Osteocyte (in vitro differentiated cells): ENCODE data around the gene ZNF277. TPM values are rescaled to one million over a fixed set of nuclear protein-coding genes. Genes with fewer than 3 reads are reported as not detected.

Experiments
- DNase-seq: peaks from one replicate; pipeline ENCODE4 v3.0.0; 2021; ENCODE audit warnings: mixed read lengths; ENCODE audit not compliant: unreplicated experiment; ENCODE audit errors: extremely low spot score
- H3K27ac Mint-ChIP-seq: one replicate; pipeline ENCODE4 v1.8.0; 2021; ENCODE audit warnings: mild to moderate bottlenecking, mixed read lengths; ENCODE audit not compliant: unreplicated experiment
- H3K27me3 Mint-ChIP-seq: one replicate; pipeline ENCODE4 v1.8.0; 2021; ENCODE audit warnings: mixed read lengths; ENCODE audit not compliant: unreplicated experiment
- H3K36me3 Mint-ChIP-seq: one replicate; pipeline ENCODE4 v1.8.0; 2021; ENCODE audit warnings: mixed read lengths; ENCODE audit not compliant: unreplicated experiment
- H3K4me1 Mint-ChIP-seq: one replicate; pipeline ENCODE4 v1.8.0; 2021; ENCODE audit warnings: mixed read lengths; ENCODE audit not compliant: unreplicated experiment
- H3K4me3 Mint-ChIP-seq: one replicate; pipeline ENCODE4 v1.8.0; 2021; ENCODE audit warnings: mild to moderate bottlenecking, moderate library complexity, mixed read lengths; ENCODE audit not compliant: unreplicated experiment
- H3K9me3 Mint-ChIP-seq: one replicate; pipeline ENCODE4 v1.8.0; 2021; ENCODE audit warnings: mixed read lengths; ENCODE audit not compliant: unreplicated experiment
- total RNA-seq: library from RNA; stranded (reverse); gene quantifications from 2 replicates; pipeline ENCODE4 v1.2.1, GENCODE V29; 2021
- TF ChIP-seq, protein P1 (sequence below): fragments of 200-600 bp; sonication (generic); IDR thresholded peaks from 2 replicates; pipeline ENCODE4 v1.5.0; 2021; ENCODE audit warnings: antibody characterized with exemption, mild to moderate bottlenecking, moderate library complexity

Gene ZNF277
- total RNA-seq, 1 donor from 2014 or later = 28.1 TPM

DNA sequence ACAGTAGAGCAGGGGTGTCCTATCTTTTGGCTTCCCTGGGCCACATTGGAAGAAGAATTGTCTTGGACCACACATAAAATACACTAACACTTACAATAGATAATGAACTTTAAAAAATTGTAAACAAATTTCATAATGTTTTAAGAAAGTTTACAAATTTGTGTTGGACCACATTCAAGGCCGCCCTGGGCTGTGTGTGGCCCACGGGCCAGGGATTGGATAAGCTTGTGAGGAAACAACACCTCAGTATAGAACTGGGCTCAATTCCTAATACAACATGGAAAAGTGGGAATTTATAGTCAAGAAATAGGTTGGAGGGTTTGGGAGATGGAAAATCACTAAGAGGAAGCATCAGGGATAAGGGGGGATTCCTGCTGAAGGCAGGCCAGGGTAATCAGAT is 17.7 kb downstream of the ZNF277 start:
- DNase-seq = no peak
- Mint-ChIP-seq H3K4me1 (peaks cover 5% of the 10 kb centered on the region), H3K36me3 (peaks cover 5% of the 10 kb centered on the region), H3K4me3 (no peak overlapping the region), H3K27me3 (no peaks in the 10 kb centered on the region), H3K27ac (no peak overlapping the region), H3K9me3 (no peaks in the 10 kb centered on the region)
- TF ChIP-seq, protein P1, sequence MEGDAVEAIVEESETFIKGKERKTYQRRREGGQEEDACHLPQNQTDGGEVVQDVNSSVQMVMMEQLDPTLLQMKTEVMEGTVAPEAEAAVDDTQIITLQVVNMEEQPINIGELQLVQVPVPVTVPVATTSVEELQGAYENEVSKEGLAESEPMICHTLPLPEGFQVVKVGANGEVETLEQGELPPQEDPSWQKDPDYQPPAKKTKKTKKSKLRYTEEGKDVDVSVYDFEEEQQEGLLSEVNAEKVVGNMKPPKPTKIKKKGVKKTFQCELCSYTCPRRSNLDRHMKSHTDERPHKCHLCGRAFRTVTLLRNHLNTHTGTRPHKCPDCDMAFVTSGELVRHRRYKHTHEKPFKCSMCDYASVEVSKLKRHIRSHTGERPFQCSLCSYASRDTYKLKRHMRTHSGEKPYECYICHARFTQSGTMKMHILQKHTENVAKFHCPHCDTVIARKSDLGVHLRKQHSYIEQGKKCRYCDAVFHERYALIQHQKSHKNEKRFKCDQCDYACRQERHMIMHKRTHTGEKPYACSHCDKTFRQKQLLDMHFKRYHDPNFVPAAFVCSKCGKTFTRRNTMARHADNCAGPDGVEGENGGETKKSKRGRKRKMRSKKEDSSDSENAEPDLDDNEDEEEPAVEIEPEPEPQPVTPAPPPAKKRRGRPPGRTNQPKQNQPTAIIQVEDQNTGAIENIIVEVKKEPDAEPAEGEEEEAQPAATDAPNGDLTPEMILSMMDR = no peak

DNA sequence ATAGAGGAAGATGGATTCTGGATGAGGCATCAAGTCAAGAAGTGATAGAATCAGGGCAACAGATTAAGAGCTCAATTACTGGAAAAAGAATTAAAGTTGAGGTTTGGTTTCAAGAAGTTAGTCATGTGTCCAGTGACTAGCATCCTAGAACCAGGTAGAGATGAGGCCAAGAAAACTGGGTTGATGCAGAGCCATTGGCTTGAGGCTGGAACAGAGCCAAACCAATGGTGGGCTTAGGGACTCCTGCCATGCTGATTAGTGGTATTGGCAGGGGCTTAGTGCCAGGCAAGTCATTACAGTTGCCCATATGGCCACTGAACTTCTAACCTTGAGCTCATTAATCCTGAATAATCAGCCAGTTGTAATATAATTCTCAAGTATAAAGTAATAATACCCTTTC is 18.5 kb downstream of the ZNF277 start:
- no peak overlapping the region for H3K27ac Mint-ChIP-seq
- no peaks in the 10 kb centered on the region for H3K27me3 Mint-ChIP-seq
- H3K4me1 Mint-ChIP-seq = peaks cover 3% of the 10 kb centered on the region
- no peak for DNase-seq
- H3K36me3 Mint-ChIP-seq = peaks cover 5% of the 10 kb centered on the region
- H3K4me3 Mint-ChIP-seq = no peak overlapping the region
- H3K9me3 Mint-ChIP-seq = no peaks in the 10 kb centered on the region
- TF ChIP-seq, protein P1 = no peak

DNA sequence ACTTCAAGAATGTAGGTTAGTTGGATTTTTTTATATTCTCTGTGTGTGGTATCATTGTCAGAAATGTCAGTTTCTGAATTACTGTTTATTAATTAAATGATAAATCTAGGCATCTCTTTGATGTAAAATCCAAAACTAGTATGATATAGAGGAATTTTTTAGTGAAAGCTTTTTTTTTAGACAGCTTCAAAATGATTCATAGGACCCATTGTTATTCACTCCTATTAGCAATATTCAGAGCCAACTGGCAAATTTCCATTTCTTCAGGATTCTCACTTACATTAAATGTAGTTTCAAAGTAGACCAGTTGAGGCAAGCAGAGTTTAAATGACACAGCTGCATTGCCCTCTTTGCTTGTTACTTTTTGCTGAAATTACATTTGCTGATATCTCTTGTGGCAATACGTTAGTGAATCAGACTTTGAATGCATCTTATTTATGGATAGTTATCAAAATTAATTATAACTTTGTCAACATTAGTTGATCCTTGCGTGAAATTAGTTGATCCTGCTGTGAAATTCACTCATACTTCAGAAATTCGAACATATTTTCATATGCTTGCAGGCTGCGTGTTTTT is 20.3 kb downstream of the ZNF277 start:
- peaks cover 5% of the 10 kb centered on the region for H3K36me3 Mint-ChIP-seq
- H3K4me3 Mint-ChIP-seq = no peak overlapping the region
- H3K9me3 Mint-ChIP-seq = no peaks in the 10 kb centered on the region
- H3K27me3 Mint-ChIP-seq = no peaks in the 10 kb centered on the region
- no peak for DNase-seq
- H3K4me1 Mint-ChIP-seq = peaks cover 4% of the 10 kb centered on the region
- TF ChIP-seq, protein P1 = no peak
- no peak overlapping the region for H3K27ac Mint-ChIP-seq

DNA sequence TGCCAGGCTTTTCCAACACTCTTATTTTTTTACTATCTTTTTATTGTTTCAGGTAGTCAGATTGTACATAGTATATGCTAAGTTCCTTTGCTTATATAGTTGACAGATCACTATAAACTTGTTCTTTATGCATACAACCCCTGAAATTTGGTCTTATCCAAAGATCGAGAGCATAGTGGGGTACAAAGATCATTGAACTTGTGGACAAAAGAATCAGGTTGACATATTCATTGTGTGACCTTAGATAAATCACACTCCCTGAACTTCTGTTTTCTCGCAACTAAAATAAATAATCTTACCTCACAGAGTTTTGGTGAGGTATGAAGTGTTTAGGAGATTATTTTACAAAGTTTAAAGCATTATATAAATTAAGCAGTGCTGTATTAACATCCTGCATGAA is 22.1 kb downstream of the ZNF277 start:
- TF ChIP-seq, protein P1 = no peak
- Mint-ChIP-seq H3K4me1 (peaks cover 4% of the 10 kb centered on the region), H3K4me3 (no peak overlapping the region), H3K27me3 (no peaks in the 10 kb centered on the region), H3K27ac (no peak overlapping the region), H3K36me3 (peaks cover 2% of the 10 kb centered on the region), H3K9me3 (no peaks in the 10 kb centered on the region)
- DNase-seq = no peak

DNA sequence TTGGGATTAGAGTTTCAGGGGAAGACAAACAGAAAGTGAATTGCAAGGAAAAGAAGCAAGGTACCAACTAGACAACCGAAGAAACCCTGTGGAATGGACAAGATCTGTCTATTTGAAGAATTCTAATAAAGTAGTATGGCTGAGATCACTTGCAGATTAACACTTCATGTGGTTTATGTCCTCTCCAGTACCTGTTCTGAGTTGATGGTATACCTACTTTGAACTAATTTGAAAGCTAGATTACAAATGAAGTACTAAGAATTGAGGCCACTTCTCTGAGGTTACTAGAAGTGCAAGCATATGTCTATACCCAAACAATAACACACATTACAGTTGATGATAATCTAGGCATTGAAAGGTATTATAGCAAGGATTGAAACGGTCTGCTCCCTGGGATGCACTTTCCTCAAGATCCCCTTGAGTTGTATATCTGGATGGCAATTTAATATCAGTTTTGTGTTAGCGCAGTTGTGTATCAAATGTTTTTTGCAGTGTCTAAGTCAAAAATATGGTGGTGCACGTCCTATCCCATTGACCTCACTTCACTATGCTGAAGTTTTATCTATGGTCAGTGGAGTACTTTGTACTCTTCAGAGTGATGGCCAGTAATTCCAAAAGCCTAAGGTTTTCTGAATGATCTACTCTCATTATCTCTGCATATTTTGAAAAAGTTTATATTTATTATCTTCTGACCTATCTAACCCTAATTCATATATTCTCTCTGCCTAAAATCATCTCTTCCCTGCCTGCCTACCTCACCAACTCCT is 25.9 kb downstream of the ZNF277 start:
- peaks cover 6% of the 10 kb centered on the region for H3K36me3 Mint-ChIP-seq
- H3K9me3 Mint-ChIP-seq = no peaks in the 10 kb centered on the region
- TF ChIP-seq, protein P1 = no peak
- H3K4me1 Mint-ChIP-seq = peaks cover 6% of the 10 kb centered on the region
- no peak overlapping the region for H3K27ac Mint-ChIP-seq
- DNase-seq = no peak
- H3K4me3 Mint-ChIP-seq = no peak overlapping the region
- H3K27me3 Mint-ChIP-seq = no peaks in the 10 kb centered on the region
